ENCODE data around the gene GBA2. TPM values are rescaled to one million over a fixed set of nuclear protein-coding genes. Genes with fewer than 3 reads are reported as not detected.

Gene GBA2
- total RNA-seq, 1 donor from 2014 or later: 53.7 TPM

GRCh38 chr9:35712762-35713400 lies 36.1 kb downstream of the GBA2 start:
- peaks cover 13% of the 10 kb centered on the region for H3K36me3 ChIP-seq (ENCODE audit: control insufficient read depth, insufficient read depth, low read length)
- DNase-seq (ENCODE audit: low read depth): no peak
- TF ChIP-seq CTCF (IDR thresholded peaks at IDR 0.05; ENCODE audit: insufficient read depth, low read length, poor library complexity, severe bottlenecking): no peak

GRCh38 chr9:35711501-35712428 lies 37.3 kb downstream of the GBA2 start:
- no peak for TF ChIP-seq CTCF (IDR thresholded peaks at IDR 0.05; ENCODE audit: insufficient read depth, low read length, poor library complexity, severe bottlenecking)
- DNase-seq (ENCODE audit: low read depth): no peak
- Histone ChIP-seq H3K4me3 (ENCODE audit: low read depth, low read length) (no peak overlapping the region), H3K36me3 (ENCODE audit: control insufficient read depth, insufficient read depth, low read length) (peaks cover 13% of the 10 kb centered on the region), H3K27me3 (ENCODE audit: control insufficient read depth, insufficient read depth, low read length) (no peaks in the 10 kb centered on the region)

More at GRCh38 chr9:35712762-35713400, 36.1 kb downstream of the GBA2 start:
- H3K27me3 ChIP-seq (ENCODE audit: control insufficient read depth, insufficient read depth, low read length): no peaks in the 10 kb centered on the region
- no peak overlapping the region for H3K4me3 ChIP-seq (ENCODE audit: low read depth, low read length)

GRCh38 chr9:35710818-35711500 lies 38.1 kb downstream of the GBA2 start:
- no peak overlapping the region for H3K4me3 ChIP-seq (ENCODE audit: low read depth, low read length)
- no peak for TF ChIP-seq CTCF (IDR thresholded peaks at IDR 0.05; ENCODE audit: insufficient read depth, low read length, poor library complexity, severe bottlenecking)
- no peaks in the 10 kb centered on the region for H3K27me3 ChIP-seq (ENCODE audit: control insufficient read depth, insufficient read depth, low read length)
- DNase-seq (ENCODE audit: low read depth): no peak
- H3K36me3 ChIP-seq (ENCODE audit: control insufficient read depth, insufficient read depth, low read length): peaks cover 11% of the 10 kb centered on the region

GRCh38 chr9:35708146-35708545 lies 40.9 kb downstream of the GBA2 start:
- H3K36me3 ChIP-seq (ENCODE audit: control insufficient read depth, insufficient read depth, low read length): peaks cover 12% of the 10 kb centered on the region
- DNase-seq (ENCODE audit: low read depth): no peak
- TF ChIP-seq CTCF (IDR thresholded peaks at IDR 0.05; ENCODE audit: insufficient read depth, low read length, poor library complexity, severe bottlenecking): no peak
- no peaks in the 10 kb centered on the region for H3K27me3 ChIP-seq (ENCODE audit: control insufficient read depth, insufficient read depth, low read length)
- no peak overlapping the region for H3K4me3 ChIP-seq (ENCODE audit: low read depth, low read length)

GRCh38 chr9:35706951-35707350 lies 42.1 kb downstream of the GBA2 start:
- Histone ChIP-seq H3K4me3 (ENCODE audit: low read depth, low read length) (no peak overlapping the region), H3K36me3 (ENCODE audit: control insufficient read depth, insufficient read depth, low read length) (peaks cover 13% of the 10 kb centered on the region), H3K27me3 (ENCODE audit: control insufficient read depth, insufficient read depth, low read length) (no peaks in the 10 kb centered on the region)
- no peak for TF ChIP-seq CTCF (IDR thresholded peaks at IDR 0.05; ENCODE audit: insufficient read depth, low read length, poor library complexity, severe bottlenecking)
- no peak for DNase-seq (ENCODE audit: low read depth)
